Skeletal muscle satellite cell (primary cell): ENCODE results near the gene MEIOSIN.

ENCODE experiments used
- H3K27me3 ChIP-seq: 2 replicates; pipeline ENCODE4 v1.7.0; 2013; ENCODE audit warnings: low read length; ENCODE audit not compliant: control insufficient read depth, insufficient read depth
- H3K36me3 ChIP-seq: 2 replicates; pipeline ENCODE4 v1.7.0; 2013; ENCODE audit warnings: mild to moderate bottlenecking, control low read depth, low read length; ENCODE audit not compliant: insufficient read depth
- H3K4me1 ChIP-seq: 2 replicates; pipeline ENCODE4 v1.7.0; 2013; ENCODE audit warnings: low read length; ENCODE audit not compliant: control insufficient read depth, insufficient read depth
- H3K4me2 ChIP-seq: 2 replicates; pipeline ENCODE4 v1.7.0; 2013; ENCODE audit warnings: mild to moderate bottlenecking, low read length
- H3K4me3 ChIP-seq: 2 replicates; pipeline ENCODE4 v1.7.0; 2013; ENCODE audit warnings: low read length
- H3K9ac ChIP-seq: 2 replicates; pipeline ENCODE4 v1.7.0; 2013; ENCODE audit warnings: mild to moderate bottlenecking, low read depth, low read length, moderate library complexity
- H3K9me3 ChIP-seq: replicated peaks from 2 replicates; pipeline ENCODE4 v1.7.0; 2013; ENCODE audit warnings: mild to moderate bottlenecking, control low read depth, low read length

The MEIOSIN gene

DNA sequence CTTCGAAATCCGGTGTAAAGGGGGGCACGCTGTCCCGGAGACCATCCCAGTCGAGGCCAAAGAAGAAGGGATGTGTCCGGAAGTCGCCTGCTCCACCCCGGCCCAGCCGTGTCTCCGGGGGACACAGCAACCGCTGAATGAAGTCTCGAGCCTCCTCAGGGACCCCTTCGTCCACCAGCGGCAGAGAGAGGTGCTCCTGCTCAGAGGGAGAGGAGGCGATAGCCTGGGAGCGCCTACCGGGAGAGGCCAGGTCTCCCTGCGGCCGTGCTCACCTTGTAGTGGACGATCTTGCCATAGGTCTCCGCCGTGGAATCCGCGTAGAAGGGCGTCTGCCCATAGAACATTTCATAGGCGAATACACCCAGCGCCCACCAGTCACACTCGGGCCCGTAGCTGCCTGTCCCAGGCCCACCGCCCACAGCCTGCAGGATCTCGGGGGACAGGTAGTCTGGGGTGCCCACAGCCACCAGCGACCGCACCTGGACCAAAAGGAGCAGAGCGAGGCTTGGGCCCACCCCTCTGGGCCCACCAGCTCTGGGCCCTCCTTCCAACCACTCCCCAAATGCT lies 44.2 kb downstream of the MEIOSIN start:
- Histone ChIP-seq H3K36me3 (peaks cover 46% of the 10 kb centered on the region), H3K9me3 (no peaks in the 10 kb centered on the region), H3K27me3 (no peaks in the 10 kb centered on the region), H3K9ac (no peak overlapping the region), H3K4me3 (no peak overlapping the region), H3K4me2 (no peak overlapping the region), H3K4me1 (peaks cover 27% of the 10 kb centered on the region)

- H3K9me3 ChIP-seq, result no peaks in the 10 kb centered on the region
- no peaks in the 10 kb centered on the region for H3K27me3 ChIP-seq
- peaks cover 46% of the 10 kb centered on the region for H3K36me3 ChIP-seq
- no peak overlapping the region for H3K4me3 ChIP-seq
- peaks cover 32% of the 10 kb centered on the region for H3K4me1 ChIP-seq
- H3K9ac ChIP-seq, result no peak overlapping the region
- H3K4me2 ChIP-seq, result no peak overlapping the region
These were observed 44.9 kb downstream of the MEIOSIN start for GRCh38 chr19:45778010-45778661.

DNA sequence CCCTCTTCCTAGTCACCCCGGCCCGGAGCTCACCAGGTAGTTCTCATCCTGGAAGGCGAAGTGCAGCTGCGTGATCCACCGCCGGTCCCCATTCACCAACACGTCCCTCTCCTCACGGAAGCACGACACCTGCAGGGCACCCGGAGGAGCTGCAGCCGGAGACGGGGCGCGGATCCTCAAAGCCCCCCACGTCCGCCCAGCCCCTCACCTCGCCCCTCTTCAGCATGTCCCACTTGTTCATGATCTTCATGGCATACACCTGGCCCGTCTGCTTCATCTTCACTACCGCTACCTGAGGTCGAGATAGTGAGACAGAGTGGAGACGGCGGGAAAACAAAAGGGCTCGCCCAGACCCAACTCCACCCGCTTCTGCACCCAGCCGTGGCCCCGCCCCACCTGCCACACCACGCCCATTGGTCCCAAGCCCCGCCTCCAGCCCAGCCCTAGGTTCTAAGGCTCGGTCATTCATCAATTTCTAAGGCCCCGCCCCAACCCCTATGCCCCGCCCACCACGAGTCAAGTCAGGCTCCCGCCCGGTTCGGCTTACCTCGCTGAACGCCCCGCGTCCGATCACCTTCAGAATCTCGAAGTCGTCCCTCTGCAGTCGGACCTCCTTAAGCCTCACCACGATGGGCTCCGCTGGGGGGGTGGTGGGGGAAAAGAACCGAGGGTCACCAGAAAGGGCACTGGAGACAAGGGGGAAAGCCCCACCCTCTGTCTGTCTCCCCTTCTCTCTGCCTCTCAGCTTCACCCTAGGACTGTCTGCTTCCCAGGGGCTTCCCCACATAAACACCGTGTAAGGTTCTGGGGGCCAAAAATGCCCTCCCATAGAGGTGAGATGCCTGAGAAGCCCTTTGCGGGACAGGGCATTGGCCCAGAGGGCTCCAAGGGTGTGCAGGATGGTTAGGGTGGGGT lies 46.2 kb downstream of the MEIOSIN start:
- no peaks in the 10 kb centered on the region for H3K27me3 ChIP-seq
- peaks cover 41% of the 10 kb centered on the region for H3K36me3 ChIP-seq
- no peaks in the 10 kb centered on the region for H3K9me3 ChIP-seq
- H3K4me2 ChIP-seq, result peak overlapping the region; percentile 82
- peaks cover 46% of the 10 kb centered on the region for H3K4me1 ChIP-seq
- no peak overlapping the region for H3K9ac ChIP-seq
- H3K4me3 ChIP-seq, result peak overlapping the region; percentile 74

- Histone ChIP-seq H3K4me3 (peak overlapping the region; percentile 74), H3K4me1 (peaks cover 52% of the 10 kb centered on the region), H3K36me3 (peaks cover 40% of the 10 kb centered on the region), H3K9ac (no peak overlapping the region), H3K4me2 (peak overlapping the region; percentile 82), H3K9me3 (no peaks in the 10 kb centered on the region), H3K27me3 (no peaks in the 10 kb centered on the region)
These were observed 46.9 kb downstream of the MEIOSIN start for GRCh38 chr19:45780146-45780447.

GRCh38 chr19:45780448-45781213 lies 47.4 kb downstream of the MEIOSIN start:
- Histone ChIP-seq H3K4me1 (peaks cover 57% of the 10 kb centered on the region), H3K4me2 (peak overlapping the region; percentile 82), H3K9ac (peak overlapping the region; percentile 70), H3K9me3 (no peaks in the 10 kb centered on the region), H3K36me3 (peaks cover 46% of the 10 kb centered on the region), H3K27me3 (no peaks in the 10 kb centered on the region), H3K4me3 (peak overlapping the region; percentile 74)

DNA sequence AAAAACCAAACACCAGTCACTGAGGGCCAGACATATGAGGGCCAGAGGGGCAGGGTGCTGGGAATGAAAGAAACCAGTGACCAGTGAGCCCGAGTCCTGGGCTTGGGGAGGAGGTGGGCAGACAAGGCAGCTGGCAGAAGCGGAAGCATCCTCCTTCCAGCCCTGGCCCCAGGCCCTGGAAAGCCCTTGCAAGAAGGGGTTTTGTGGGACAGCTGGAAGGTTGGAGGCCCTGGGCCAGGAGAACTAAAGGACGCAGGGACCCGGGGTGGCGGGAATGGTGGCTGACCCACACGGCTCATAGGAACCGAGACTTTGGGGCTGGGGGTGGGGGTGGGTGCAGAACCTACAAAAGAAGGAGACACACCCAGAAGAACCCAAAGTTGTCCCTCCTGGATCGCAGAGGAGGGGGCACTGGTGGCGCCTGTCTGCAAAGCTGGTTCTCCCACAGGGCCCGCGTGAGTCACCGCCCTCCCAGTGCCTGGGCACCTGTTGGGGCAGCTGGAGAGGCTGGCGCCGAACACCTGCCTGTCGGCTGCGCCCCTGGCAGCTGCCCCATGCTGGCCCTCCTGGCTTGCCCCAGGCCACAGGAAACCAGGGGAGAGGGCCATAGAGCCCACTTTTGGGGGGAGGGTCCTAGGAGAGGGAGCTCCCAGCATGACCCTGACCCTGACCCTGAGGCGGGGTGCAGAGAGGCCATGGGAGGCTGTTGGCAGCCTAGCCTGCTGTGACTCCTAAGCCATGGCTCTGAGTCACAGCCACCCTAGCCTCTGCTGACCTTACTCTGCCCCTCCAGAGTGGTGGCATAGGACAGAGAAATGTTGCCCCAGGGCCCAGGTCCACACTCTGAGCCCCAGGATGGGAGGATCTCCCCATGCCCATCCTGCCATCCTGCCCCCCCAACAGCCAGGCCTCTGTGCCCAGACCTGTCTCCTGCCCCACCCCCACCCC lies 48.2 kb downstream of the MEIOSIN start:
- no peaks in the 10 kb centered on the region for H3K9me3 ChIP-seq
- peak overlapping the region; percentile 74 for H3K4me3 ChIP-seq
- peaks cover 53% of the 10 kb centered on the region for H3K36me3 ChIP-seq
- peak overlapping the region; percentile 82 for H3K4me2 ChIP-seq
- H3K9ac ChIP-seq, result peak overlapping the region; percentile 70
- H3K27me3 ChIP-seq, result no peaks in the 10 kb centered on the region
- H3K4me1 ChIP-seq, result peaks cover 58% of the 10 kb centered on the region

DNA sequence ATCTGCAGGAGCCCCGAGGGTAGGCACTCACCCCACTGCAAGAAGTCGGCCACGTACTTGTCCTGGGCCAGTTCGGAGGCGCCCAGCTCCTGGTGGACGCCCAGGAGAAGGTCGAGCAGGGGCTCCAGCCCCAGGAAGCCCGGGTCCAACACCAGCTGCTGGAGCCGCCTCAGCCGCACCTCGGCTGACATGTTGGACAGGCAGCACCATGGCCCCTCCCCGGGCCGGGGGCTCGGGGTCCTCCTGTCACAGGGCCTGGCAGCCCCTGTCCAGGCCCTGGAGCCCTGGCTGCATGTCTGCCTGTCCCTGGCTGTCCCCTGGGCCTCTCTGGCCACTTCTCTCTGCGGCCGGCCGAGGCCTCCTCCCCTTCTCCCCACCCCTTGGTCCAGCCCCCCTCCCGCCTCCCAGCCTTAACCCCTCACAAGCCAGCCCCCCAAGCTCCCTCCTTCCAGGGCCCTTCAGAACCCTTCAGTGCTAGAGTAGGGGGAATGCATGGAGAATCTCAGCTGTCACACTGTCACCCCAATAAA lies 49.0 kb downstream of the MEIOSIN start, which contains the start of gene DMPK:
DMPK (minus strand) TSS at position 329 of the 530 bp plus-strand sequence; CDS start at position 191, 138 bp downstream.
- H3K4me3 ChIP-seq, result peak within 1 kb of the TSS; percentile 74
- H3K27me3 ChIP-seq, result no peaks in the 10 kb centered on the region
- peaks cover 53% of the 10 kb centered on the region for H3K36me3 ChIP-seq
- peak within 1 kb of the TSS; percentile 80 for H3K9ac ChIP-seq
- H3K9me3 ChIP-seq, result no peaks in the 10 kb centered on the region
- peak within 1 kb of the TSS; percentile 82 for H3K4me2 ChIP-seq
- H3K4me1 ChIP-seq, result peaks cover 58% of the 10 kb centered on the region

DNA sequence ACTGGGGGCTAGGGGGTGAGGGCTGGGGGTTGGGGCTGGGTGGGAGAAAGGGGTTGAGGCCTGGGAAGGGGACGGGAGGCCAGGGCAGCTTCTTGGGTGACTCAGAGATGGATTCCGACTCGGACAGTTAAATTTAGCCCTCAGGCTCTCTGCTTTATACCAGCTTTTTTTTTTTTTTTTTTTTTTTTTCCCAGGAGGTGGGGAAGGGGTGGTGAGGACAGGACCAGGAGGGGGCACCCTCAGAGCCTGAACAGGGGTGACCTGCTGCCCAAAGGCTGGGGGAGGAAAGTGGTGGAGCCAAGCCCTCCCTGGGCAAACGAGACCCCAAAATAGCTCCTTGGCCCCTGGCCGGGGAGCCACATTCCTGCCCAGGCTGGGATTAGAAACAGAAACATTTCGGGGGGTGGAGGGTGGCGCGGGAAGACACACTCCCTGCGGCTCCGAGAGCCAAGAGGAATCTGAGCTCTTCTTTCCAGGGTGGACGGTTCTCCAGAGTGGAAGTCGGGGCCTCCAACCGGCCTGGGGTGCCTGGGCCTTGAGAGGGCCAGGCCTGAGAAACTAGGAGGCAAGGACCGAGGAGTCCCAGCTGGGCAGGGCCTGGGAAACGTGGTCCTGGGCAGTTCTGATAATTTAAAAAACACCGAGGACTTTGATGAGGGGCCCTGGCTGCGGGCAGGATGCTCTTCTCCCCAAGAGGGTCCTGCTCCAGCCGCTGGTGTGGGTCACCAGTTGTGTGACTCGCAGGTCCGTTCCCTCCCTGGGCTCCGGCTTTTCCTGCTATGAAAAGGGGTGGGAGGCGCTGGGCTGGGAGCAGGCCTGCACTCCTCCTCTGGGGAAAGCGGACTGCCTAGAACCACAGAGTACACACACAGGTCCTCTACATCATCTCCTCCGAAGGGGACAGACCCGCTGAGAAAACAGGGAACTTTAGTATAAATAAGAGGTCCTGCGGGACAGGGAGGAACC lies 49.9 kb downstream of the MEIOSIN start:
- no peaks in the 10 kb centered on the region for H3K27me3 ChIP-seq
- peak overlapping the region; percentile 80 for H3K9ac ChIP-seq
- H3K36me3 ChIP-seq, result peaks cover 51% of the 10 kb centered on the region

GRCh38 chr19:45784096-45784495 lies 50.9 kb downstream of the MEIOSIN start:
- Histone ChIP-seq H3K4me3 (no peak overlapping the region), H3K27me3 (no peaks in the 10 kb centered on the region), H3K4me2 (peak overlapping the region; percentile 78), H3K9ac (peak overlapping the region; percentile 80), H3K4me1 (peaks cover 58% of the 10 kb centered on the region), H3K9me3 (no peaks in the 10 kb centered on the region), H3K36me3 (peaks cover 51% of the 10 kb centered on the region)

More for the DNA sequence above, 49.9 kb downstream of the MEIOSIN start:
- peak overlapping the region; percentile 74 for H3K4me3 ChIP-seq
- no peaks in the 10 kb centered on the region for H3K9me3 ChIP-seq
- H3K4me1 ChIP-seq, result peaks cover 58% of the 10 kb centered on the region
- peak overlapping the region; percentile 82 for H3K4me2 ChIP-seq
